ENCODE data around the gene HEPH. TPM values are rescaled to one million over a fixed set of nuclear protein-coding genes. Genes with fewer than 3 reads are reported as not detected.

The HEPH gene
- total and polyA plus RNA-seq, 9 of the 15 experiments (the other 6 are each of a cell fraction or from before 2014, with no cell fraction given) = 22.4 to 67.6 (median 42.9) TPM

DNA sequence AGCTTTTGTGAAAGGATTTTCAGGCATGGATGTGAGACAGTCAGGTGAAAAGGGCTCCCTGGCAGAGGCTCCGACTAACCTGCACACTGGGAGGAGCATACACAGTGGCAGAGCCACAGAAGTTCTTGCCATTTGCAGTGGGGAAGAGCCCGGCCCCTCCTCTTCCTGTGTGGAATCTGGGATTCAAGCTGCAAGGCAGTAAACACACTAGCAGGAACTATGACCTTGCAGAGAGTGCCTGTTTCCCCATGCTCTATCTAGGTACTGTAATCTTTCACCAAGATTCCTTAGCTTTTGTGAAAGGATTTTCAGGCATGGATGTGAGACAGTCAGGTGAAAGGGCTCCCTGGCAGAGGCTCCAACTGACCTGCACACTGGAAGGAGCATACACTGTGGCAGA lies 19.8 kb upstream of the HEPH start:
- Histone ChIP-seq H3K36me3 (ENCODE audit: control insufficient read depth, insufficient read depth, low read length) (no peaks in the 10 kb centered on the region), H3K4me2 (ENCODE audit: insufficient read depth, low read length) (no peak overlapping the region), H3K79me2 (ENCODE audit: control insufficient read depth, insufficient read depth, low read length) (no peaks in the 10 kb centered on the region), H4K20me1 (replicated peaks; ENCODE audit: control insufficient read depth, insufficient read depth, low read length) (no peaks in the 10 kb centered on the region), H3K9me3 (replicated peaks; ENCODE audit: control insufficient read depth, insufficient read depth, low read depth, low read length) (no peaks in the 10 kb centered on the region), H3K27ac (ENCODE audit: extremely low read depth, low read depth, low read length) (no peak overlapping the region), H3K4me1 (replicated peaks in 1 of 2; ENCODE audit: control insufficient read depth in 2 of 2, insufficient read depth in 2 of 2, low read length in 2 of 2) (peaks cover 0 to 4% of the 10 kb centered on the region in 2 experiments; a peak in 1 of 5 replicates), H3K9ac (ENCODE audit: insufficient read depth in 1 of 2, low read depth in 2 of 2, low read length in 2 of 2) (no peak overlapping the region), H3K4me3 (no peak overlapping the region), H2AFZ (ENCODE audit: low read depth, low read length) (peak overlapping the region; percentile 66), H3K27me3 (ENCODE audit: control insufficient read depth in 2 of 2, insufficient read depth in 2 of 2, low read length in 2 of 2) (no peaks in the 10 kb centered on the region), H3K9me1 (ENCODE audit: control insufficient read depth, insufficient read depth, low read length) (no peaks in the 10 kb centered on the region)
- ChIA-PET POLR2A (interaction anchor here (0.5 to 1.4 kb wide), 2 partner anchors 20 to 471 kb away, joined by 3 to 4 read pairs; partner anchors contain the start of gene HEPH), CTCF (ENCODE audit: low intra/inter-chr PET ratio) (no interaction called here)
- TF ChIP-seq, protein P1, sequence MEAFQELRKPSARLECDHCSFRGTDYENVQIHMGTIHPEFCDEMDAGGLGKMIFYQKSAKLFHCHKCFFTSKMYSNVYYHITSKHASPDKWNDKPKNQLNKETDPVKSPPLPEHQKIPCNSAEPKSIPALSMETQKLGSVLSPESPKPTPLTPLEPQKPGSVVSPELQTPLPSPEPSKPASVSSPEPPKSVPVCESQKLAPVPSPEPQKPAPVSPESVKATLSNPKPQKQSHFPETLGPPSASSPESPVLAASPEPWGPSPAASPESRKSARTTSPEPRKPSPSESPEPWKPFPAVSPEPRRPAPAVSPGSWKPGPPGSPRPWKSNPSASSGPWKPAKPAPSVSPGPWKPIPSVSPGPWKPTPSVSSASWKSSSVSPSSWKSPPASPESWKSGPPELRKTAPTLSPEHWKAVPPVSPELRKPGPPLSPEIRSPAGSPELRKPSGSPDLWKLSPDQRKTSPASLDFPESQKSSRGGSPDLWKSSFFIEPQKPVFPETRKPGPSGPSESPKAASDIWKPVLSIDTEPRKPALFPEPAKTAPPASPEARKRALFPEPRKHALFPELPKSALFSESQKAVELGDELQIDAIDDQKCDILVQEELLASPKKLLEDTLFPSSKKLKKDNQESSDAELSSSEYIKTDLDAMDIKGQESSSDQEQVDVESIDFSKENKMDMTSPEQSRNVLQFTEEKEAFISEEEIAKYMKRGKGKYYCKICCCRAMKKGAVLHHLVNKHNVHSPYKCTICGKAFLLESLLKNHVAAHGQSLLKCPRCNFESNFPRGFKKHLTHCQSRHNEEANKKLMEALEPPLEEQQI (IDR thresholded peaks at IDR 0.05) = no peak
- TF ChIP-seq, protein P2, sequence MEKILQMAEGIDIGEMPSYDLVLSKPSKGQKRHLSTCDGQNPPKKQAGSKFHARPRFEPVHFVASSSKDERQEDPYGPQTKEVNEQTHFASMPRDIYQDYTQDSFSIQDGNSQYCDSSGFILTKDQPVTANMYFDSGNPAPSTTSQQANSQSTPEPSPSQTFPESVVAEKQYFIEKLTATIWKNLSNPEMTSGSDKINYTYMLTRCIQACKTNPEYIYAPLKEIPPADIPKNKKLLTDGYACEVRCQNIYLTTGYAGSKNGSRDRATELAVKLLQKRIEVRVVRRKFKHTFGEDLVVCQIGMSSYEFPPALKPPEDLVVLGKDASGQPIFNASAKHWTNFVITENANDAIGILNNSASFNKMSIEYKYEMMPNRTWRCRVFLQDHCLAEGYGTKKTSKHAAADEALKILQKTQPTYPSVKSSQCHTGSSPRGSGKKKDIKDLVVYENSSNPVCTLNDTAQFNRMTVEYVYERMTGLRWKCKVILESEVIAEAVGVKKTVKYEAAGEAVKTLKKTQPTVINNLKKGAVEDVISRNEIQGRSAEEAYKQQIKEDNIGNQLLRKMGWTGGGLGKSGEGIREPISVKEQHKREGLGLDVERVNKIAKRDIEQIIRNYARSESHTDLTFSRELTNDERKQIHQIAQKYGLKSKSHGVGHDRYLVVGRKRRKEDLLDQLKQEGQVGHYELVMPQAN (IDR thresholded peaks at IDR 0.05; ENCODE audit: borderline replicate concordance) = no peak
- TF ChIP-seq PCBP1 (IDR thresholded peaks at IDR 0.05; ENCODE audit: low read depth, low read length, poor library complexity, severe bottlenecking) (no peak), KLF6 (CRISPR knock-in tag; IDR thresholded peaks at IDR 0.05; ENCODE audit: borderline replicate concordance) (no peak), ZNF507 (tag; conservative IDR thresholded peaks at IDR 0.05) (no peak), MCM7 (IDR thresholded peaks at IDR 0.05) (no peak), PHF8 (IDR thresholded peaks at IDR 0.05; ENCODE audit: borderline replicate concordance, low read length) (no peak), ZNF696 (CRISPR knock-in tag; conservative IDR thresholded peaks at IDR 0.05) (no peak)
- TF ChIP-seq, protein P3, sequence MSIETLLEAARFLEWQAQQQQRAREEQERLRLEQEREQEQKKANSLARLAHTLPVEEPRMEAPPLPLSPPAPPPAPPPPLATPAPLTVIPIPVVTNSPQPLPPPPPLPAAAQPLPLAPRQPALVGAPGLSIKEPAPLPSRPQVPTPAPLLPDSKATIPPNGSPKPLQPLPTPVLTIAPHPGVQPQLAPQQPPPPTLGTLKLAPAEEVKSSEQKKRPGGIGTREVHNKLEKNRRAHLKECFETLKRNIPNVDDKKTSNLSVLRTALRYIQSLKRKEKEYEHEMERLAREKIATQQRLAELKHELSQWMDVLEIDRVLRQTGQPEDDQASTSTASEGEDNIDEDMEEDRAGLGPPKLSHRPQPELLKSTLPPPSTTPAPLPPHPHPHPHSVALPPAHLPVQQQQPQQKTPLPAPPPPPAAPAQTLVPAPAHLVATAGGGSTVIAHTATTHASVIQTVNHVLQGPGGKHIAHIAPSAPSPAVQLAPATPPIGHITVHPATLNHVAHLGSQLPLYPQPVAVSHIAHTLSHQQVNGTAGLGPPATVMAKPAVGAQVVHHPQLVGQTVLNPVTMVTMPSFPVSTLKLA (conservative IDR thresholded peaks at IDR 0.05) = no peak
- 45% methylated on average over 2 of the region's 2 CpGs for WGBS (ENCODE audit: insufficient coverage, low coverage, missing lambda C conversion rate)
- ATAC-seq = no peak
- in situ Hi-C loops (cut with MboI) = no loop called here
- no peak for DNase-seq (ENCODE audit: extremely low read depth in 1 of 4, low spot score in 3 of 4)
- no peak for FAIRE-seq
- intact Hi-C loops (cut with micrococcal nuclease) = no loop called here
- BruUV-seq (replicated peaks) = no TSS peak
